Lung (tissue), 16 donors: ENCODE results near the gene RSPH9. TPM values are rescaled to one million over a fixed set of nuclear protein-coding genes. Genes with fewer than 3 reads are reported as not detected.
A peak's percentile ranks its signal among the peaks of the same experiment; 100 is the strongest.

Experiments
- ATAC-seq: fragments of 200-7000 bp; cut with Tn5 transposase; one replicate; pipeline ENCODE4 v1.9.1; 2020; ENCODE audit warnings: moderate number of reproducible peaks; ENCODE audit not compliant: insufficient read depth, low FRiP score
- DNase-seq, 3 donors: peaks; one replicate each; pipeline ENCODE4 v3.0.0-alpha.2; 2013 to 2017
- H3K27ac ChIP-seq, 2 donors: one replicate each; pipeline ENCODE4 v1.5.1; 2013; ENCODE audit warnings: mild to moderate bottlenecking in 2 of 2, moderate library complexity in 2 of 2, control low read depth in 1 of 2, inconsistent platforms in 1 of 2, low read depth in 1 of 2, low read length in 1 of 2
- H3K27me3 ChIP-seq, 3 donors: one replicate each; pipeline ENCODE4 v1.5.1; 2013; ENCODE audit warnings: low read length in 2 of 3; ENCODE audit not compliant: control insufficient read depth in 3 of 3, insufficient read depth in 3 of 3
- H3K36me3 ChIP-seq, 4 donors: one replicate each; pipeline ENCODE4 v1.5.1; 2013; ENCODE audit warnings: low read length in 4 of 4, mild to moderate bottlenecking in 1 of 4, moderate library complexity in 1 of 4; ENCODE audit not compliant: control insufficient read depth in 4 of 4, insufficient read depth in 4 of 4
- H3K4me1 ChIP-seq, 5 donors: one replicate each; pipeline ENCODE4 v1.5.1; 2013; ENCODE audit warnings: low read length in 5 of 5, mild to moderate bottlenecking in 2 of 5, moderate library complexity in 1 of 5; ENCODE audit not compliant: control insufficient read depth in 5 of 5, insufficient read depth in 5 of 5
- H3K4me3 ChIP-seq: one replicate; pipeline ENCODE4 v1.5.1; 2013; ENCODE audit warnings: mild to moderate bottlenecking, control low read depth, moderate library complexity
- H3K9ac ChIP-seq, 2 donors: one replicate each; pipeline ENCODE4 v1.5.1; 2013; ENCODE audit warnings: low read length in 2 of 2, control low read depth in 1 of 2; ENCODE audit not compliant: insufficient read depth in 1 of 2
- H3K9me3 ChIP-seq, 4 donors: one replicate each; pipeline ENCODE4 v1.5.1; 2013; ENCODE audit warnings: low read length in 3 of 4, mild to moderate bottlenecking in 1 of 4, moderate library complexity in 1 of 4; ENCODE audit not compliant: control insufficient read depth in 4 of 4, insufficient read depth in 3 of 4
- CTCF ChIP-seq: IDR thresholded peaks from 2 replicates; pipeline ENCODE4 v1.5.1; 2012; ENCODE audit warnings: mild to moderate bottlenecking; ENCODE audit errors: control extremely low read depth, extremely low read depth
- WGBS, 2 donors: extraction: QIAGEN DNeasy Blood & Tissue Kit; methylation state at CpG; one replicate each; pipeline ENCODE4 v1.1.7; 2013; 5-methylcytosine and 5-hydroxymethylcytosine counted together
- long read RNA-seq, 5 donors: transcript quantifications; one replicate each; lab custom pipeline, GENCODE V29; 2026
- polyA plus RNA-seq, 2 donors: library from polyadenylated mRNA; stranded (reverse); fragments of 200-250 nt; gene quantifications; one replicate each; pipeline ENCODE4 v1.2.1, GENCODE V29; 2013
- total RNA-seq, 2 donors: library from RNA; depleted of rRNA in 1 of 2; stranded (reverse); fragments of >200 nt in 1 of 2; gene quantifications; one replicate each; pipeline ENCODE4 v1.2.1, GENCODE V29; 2014 to 2021
- donor health status: control.
- donor health status: control.
- donor health status: Bipolar disorder and iron deficiency.
- donor health status: healthy.
- donor health status: DM: yes; HTN: yes; CAD: no.

The RSPH9 gene, protein sequence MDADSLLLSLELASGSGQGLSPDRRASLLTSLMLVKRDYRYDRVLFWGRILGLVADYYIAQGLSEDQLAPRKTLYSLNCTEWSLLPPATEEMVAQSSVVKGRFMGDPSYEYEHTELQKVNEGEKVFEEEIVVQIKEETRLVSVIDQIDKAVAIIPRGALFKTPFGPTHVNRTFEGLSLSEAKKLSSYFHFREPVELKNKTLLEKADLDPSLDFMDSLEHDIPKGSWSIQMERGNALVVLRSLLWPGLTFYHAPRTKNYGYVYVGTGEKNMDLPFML
- total RNA-seq (1 to 10 TPM; 5.4 to 6.4 TPM), polyA plus RNA-seq (1 to 10 TPM; 1.7 to 3.8 TPM)
- long read RNA-seq, donor 1, transcript RSPH9-201 (5 exons, 2,534 nt) = major isoform, 5 of 48 reads
- long read RNA-seq, donor 1, partial matches to known transcripts = 0 of 48 reads
- long read RNA-seq, donor 1, other reads (novel, unspliced or antisense) = 43 of 48 reads
- long read RNA-seq, donor 2, partial matches to known transcripts = 0 of 22 reads
- long read RNA-seq, donor 2, other reads (novel, unspliced or antisense) = 20 of 22 reads
- long read RNA-seq, donor 3, partial matches to known transcripts = 0 of 31 reads
- long read RNA-seq, donor 3, other reads (novel, unspliced or antisense) = 29 of 31 reads
- long read RNA-seq, donor 4 = 0 reads
- long read RNA-seq, donor 5, partial matches to known transcripts = 48 of 51 reads
- long read RNA-seq, donor 5, other reads (novel, unspliced or antisense) = 0 of 51 reads

GRCh38 chr6:43644940-43645612, at the start of gene RSPH9:
TSS of gene RSPH9 (plus strand) at chr6:43645036. CDS start at chr6:43645099, 63 bp downstream.
- Histone ChIP-seq H3K9ac (peak within 1 kb of the TSS in 1 of 2 donors; percentile 79), H3K27me3 (no peaks in the 10 kb centered on the region), H3K36me3 (peaks cover 3 to 15% (median 7%) of the 10 kb centered on the region in 4 donors), H3K4me3 (peak within 1 kb of the TSS; percentile 36), H3K27ac (peak within 1 kb of the TSS in 1 of 2 donors; percentile 48), H3K4me1 (peaks cover 0 to 3% (median 3%) of the 10 kb centered on the region in 5 donors), H3K9me3 (no peaks in the 10 kb centered on the region)
- 3 to 5% methylated on average over 49 to 52 of the region's 52 CpGs for WGBS, 2 donors
- no peak for TF ChIP-seq CTCF
- DNase-seq (peak; percentile 85 to 88 (median 86)), ATAC-seq (peak; percentile 82)

GRCh38 chr6:43600595-43600994, 44.2 kb upstream of the RSPH9 start:
- peaks cover 13 to 16% (median 15%) of the 10 kb centered on the region in 4 donors for H3K36me3 ChIP-seq
- H3K4me3 ChIP-seq = no peak overlapping the region
- H3K4me1 ChIP-seq = peaks cover 0 to 3% (median 0%) of the 10 kb centered on the region in 5 donors
- peak overlapping the region in 1 of 2 donors; percentile 1 for H3K9ac ChIP-seq
- no peak for ATAC-seq
- TF ChIP-seq CTCF = no peak
- H3K27me3 ChIP-seq = no peaks in the 10 kb centered on the region
- 96 to 99% methylated on average over 2 of the region's 2 CpGs for WGBS, 2 donors
- peak in 1 of 3 donors; percentile 38 for DNase-seq
- no peak overlapping the region for H3K27ac ChIP-seq
- no peaks in the 10 kb centered on the region for H3K9me3 ChIP-seq

DNA sequence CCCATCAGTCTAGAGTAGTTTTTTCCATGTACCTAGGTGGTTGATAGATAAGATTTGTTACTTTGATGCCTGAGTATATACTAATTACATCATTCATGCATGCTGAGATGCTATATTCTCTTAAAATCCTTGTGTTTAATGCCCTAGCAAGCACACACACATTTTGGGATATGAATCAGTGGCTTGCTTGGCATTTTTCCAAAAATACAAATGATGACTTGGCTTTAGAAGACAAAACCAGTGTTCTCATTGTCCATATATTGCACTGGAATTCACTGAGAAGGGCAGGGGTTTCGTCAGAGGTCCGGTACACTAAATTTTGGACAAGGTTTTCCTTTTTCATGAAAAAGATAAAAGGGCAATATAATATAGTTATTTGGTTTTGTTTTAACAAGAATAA, 40.7 kb upstream of the RSPH9 start:
- peaks cover 0 to 3% (median 0%) of the 10 kb centered on the region in 5 donors for H3K4me1 ChIP-seq
- peak overlapping the region in 1 of 2 donors; percentile 5 for H3K9ac ChIP-seq
- no peaks in the 10 kb centered on the region for H3K9me3 ChIP-seq
- peaks cover 12 to 24% (median 16%) of the 10 kb centered on the region in 4 donors for H3K36me3 ChIP-seq
- no peak overlapping the region for H3K27ac ChIP-seq
- no peak overlapping the region for H3K4me3 ChIP-seq
- ATAC-seq (no peak), DNase-seq (peak in 2 of 3 donors; percentile 33 to 34)
- no peaks in the 10 kb centered on the region for H3K27me3 ChIP-seq
- no peak for TF ChIP-seq CTCF
- WGBS, 2 donors = 97 to 100% methylated on average over 2 of the region's 2 CpGs
